ENCODE measurements around the gene ALDH4A1. TPM values are rescaled to one million over a fixed set of nuclear protein-coding genes. Genes with fewer than 3 reads are reported as not detected.

Gene ALDH4A1
- total and polyA plus RNA-seq, 10 of the 15 experiments (the other 5 are each of a cell fraction or from before 2014, with no cell fraction given): 0.06 to 25.5 (median 13.0) TPM

DNA sequence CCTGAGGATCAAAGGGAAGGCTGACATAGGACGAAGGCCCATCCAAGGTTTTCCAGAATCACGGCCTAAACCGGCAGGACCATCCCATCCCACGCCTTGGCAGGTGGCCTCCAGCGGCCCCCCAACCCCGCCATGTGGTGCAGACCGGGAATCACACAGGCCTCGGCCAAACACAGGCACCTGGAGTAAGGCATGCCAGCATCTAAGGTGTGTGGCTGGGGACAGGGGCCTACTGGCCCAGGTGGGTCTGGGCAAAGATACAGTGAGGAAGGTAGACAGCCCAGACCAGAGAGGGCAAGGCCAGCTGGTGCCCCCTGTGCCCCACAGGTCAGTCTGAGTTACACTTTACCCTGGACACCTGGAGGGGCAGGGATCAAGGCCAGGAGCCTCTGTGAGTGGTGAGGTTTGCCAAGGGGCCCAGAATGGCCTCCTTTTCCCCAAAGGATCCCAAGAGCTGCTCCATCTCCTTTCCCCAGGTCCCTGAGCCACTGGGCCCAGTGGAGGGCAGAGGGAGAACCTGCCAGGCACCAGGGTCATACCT is 30.2 kb downstream of the ALDH4A1 start:
- Histone ChIP-seq H2AFZ (ENCODE audit: control insufficient read depth, low read depth, low read length) (no peak overlapping the region), H4K20me1 (ENCODE audit: control insufficient read depth, insufficient read depth) (no peaks in the 10 kb centered on the region; the same call in 1 of the 2 replicates), H3K4me3 (no peak overlapping the region), H3K9me3 (replicated peaks; ENCODE audit: control insufficient read depth, insufficient read depth, low read length) (no peaks in the 10 kb centered on the region), H3K4me2 (ENCODE audit: control insufficient read depth, insufficient read depth) (no peak overlapping the region), H3K27me3 (replicated peaks in 1 of 2; ENCODE audit: control insufficient read depth in 2 of 2, insufficient read depth in 2 of 2, low read length in 1 of 2) (no peaks in the 10 kb centered on the region; a peak in 1 of 4 replicates), H3K36me3 (ENCODE audit: control insufficient read depth in 2 of 2, insufficient read depth in 2 of 2, low read length in 1 of 2) (no peaks in the 10 kb centered on the region), H3K27ac (ENCODE audit: control insufficient read depth, insufficient read depth) (no peak overlapping the region), H3K9ac (ENCODE audit: control insufficient read depth, insufficient read depth, low read length) (no peak overlapping the region), H3K4me1 (ENCODE audit: control insufficient read depth, insufficient read depth, low read length) (no peaks in the 10 kb centered on the region), H3K79me2 (ENCODE audit: control insufficient read depth, insufficient read depth, low read length) (no peaks in the 10 kb centered on the region)
- SMC1A ChIA-PET (ENCODE audit: uncharacterized antibody, unreplicated experiment): interaction anchor here (0.7 kb wide), 1 partner anchor 369 kb away, joined by 3 read pairs; no protein-coding TSS in a partner anchor
- TF ChIP-seq SIX5 (IDR thresholded peaks at IDR 0.05; ENCODE audit: low read depth, low read length, severe bottlenecking): no peak
- no peak for TF ChIP-seq GABPA (IDR thresholded peaks at IDR 0.05; ENCODE audit: low read depth)
- no peak for TF ChIP-seq NRF1 (conservative IDR thresholded peaks at IDR 0.05; ENCODE audit: low read depth, low read length)
- TF ChIP-seq SMAD5 (IDR thresholded peaks at IDR 0.05; ENCODE audit: low read depth): no peak
- no peak for TF ChIP-seq ETV6 (conservative IDR thresholded peaks at IDR 0.05 in 1 of 2, IDR thresholded peaks at IDR 0.05 in 1 of 2; ENCODE audit: borderline replicate concordance in 1 of 2, low read depth in 1 of 2)
- no peak for TF ChIP-seq PAX8 (IDR thresholded peaks at IDR 0.05)
- TF ChIP-seq DPF2 (IDR thresholded peaks at IDR 0.05): no peak
- no peak for TF ChIP-seq CBX3 (IDR thresholded peaks at IDR 0.05; ENCODE audit: borderline replicate concordance, low read depth)
- no peak for TF ChIP-seq SREBF1 (IDR thresholded peaks at IDR 0.05; ENCODE audit: low read length)
- TF ChIP-seq TBL1XR1 (IDR thresholded peaks at IDR 0.05; ENCODE audit: low read depth, low read length): no peak
- TF ChIP-seq EGR1 (IDR thresholded peaks at IDR 0.05; ENCODE audit: borderline replicate concordance in 1 of 2, low read depth in 2 of 2, low read length in 2 of 2): no peak
- TF ChIP-seq EZH2 (IDR thresholded peaks at IDR 0.05; ENCODE audit: borderline replicate concordance, control insufficient read depth, low read depth, low read length): no peak
- TF ChIP-seq SRF (IDR thresholded peaks at IDR 0.05; ENCODE audit: low read depth in 2 of 2, low read length in 2 of 2): no peak
- TF ChIP-seq, protein P1, sequence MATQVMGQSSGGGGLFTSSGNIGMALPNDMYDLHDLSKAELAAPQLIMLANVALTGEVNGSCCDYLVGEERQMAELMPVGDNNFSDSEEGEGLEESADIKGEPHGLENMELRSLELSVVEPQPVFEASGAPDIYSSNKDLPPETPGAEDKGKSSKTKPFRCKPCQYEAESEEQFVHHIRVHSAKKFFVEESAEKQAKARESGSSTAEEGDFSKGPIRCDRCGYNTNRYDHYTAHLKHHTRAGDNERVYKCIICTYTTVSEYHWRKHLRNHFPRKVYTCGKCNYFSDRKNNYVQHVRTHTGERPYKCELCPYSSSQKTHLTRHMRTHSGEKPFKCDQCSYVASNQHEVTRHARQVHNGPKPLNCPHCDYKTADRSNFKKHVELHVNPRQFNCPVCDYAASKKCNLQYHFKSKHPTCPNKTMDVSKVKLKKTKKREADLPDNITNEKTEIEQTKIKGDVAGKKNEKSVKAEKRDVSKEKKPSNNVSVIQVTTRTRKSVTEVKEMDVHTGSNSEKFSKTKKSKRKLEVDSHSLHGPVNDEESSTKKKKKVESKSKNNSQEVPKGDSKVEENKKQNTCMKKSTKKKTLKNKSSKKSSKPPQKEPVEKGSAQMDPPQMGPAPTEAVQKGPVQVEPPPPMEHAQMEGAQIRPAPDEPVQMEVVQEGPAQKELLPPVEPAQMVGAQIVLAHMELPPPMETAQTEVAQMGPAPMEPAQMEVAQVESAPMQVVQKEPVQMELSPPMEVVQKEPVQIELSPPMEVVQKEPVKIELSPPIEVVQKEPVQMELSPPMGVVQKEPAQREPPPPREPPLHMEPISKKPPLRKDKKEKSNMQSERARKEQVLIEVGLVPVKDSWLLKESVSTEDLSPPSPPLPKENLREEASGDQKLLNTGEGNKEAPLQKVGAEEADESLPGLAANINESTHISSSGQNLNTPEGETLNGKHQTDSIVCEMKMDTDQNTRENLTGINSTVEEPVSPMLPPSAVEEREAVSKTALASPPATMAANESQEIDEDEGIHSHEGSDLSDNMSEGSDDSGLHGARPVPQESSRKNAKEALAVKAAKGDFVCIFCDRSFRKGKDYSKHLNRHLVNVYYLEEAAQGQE (IDR thresholded peaks at IDR 0.05; ENCODE audit: low read depth, low read length): no peak
- TF ChIP-seq RFX5 (IDR thresholded peaks at IDR 0.05; ENCODE audit: low read depth, low read length): no peak
- TF ChIP-seq JUND (IDR thresholded peaks at IDR 0.05; ENCODE audit: low read depth, low read length): no peak
- TF ChIP-seq, protein P2, sequence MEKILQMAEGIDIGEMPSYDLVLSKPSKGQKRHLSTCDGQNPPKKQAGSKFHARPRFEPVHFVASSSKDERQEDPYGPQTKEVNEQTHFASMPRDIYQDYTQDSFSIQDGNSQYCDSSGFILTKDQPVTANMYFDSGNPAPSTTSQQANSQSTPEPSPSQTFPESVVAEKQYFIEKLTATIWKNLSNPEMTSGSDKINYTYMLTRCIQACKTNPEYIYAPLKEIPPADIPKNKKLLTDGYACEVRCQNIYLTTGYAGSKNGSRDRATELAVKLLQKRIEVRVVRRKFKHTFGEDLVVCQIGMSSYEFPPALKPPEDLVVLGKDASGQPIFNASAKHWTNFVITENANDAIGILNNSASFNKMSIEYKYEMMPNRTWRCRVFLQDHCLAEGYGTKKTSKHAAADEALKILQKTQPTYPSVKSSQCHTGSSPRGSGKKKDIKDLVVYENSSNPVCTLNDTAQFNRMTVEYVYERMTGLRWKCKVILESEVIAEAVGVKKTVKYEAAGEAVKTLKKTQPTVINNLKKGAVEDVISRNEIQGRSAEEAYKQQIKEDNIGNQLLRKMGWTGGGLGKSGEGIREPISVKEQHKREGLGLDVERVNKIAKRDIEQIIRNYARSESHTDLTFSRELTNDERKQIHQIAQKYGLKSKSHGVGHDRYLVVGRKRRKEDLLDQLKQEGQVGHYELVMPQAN (conservative IDR thresholded peaks at IDR 0.05): no peak
- WGBS (ENCODE audit: insufficient coverage, insufficient replicate concordance, low lambda C conversion rate, missing lambda C conversion rate): 67% methylated on average over 8 of the region's 8 CpGs
- CTCF ChIA-PET: interaction anchor here (0.9 to 3.5 kb wide), 2 partner anchors 12 to 275 kb away, joined by 3 to 14 read pairs; no protein-coding TSS in a partner anchor
- RAD21 ChIA-PET (ENCODE audit: unreplicated experiment): no interaction called here
- FAIRE-seq (no peak), ATAC-seq (no peak), DNase-seq (ENCODE audit: low read depth, low spot score) (no peak)
- intact Hi-C loops (cut with micrococcal nuclease; ENCODE audit: unreplicated experiment) (no loop called here), in situ Hi-C loops (cut with MboI) (no loop called here)
- POLR2A ChIA-PET: no interaction called here
- no TSS peak for BruUV-seq (replicated peaks)
